ENCODE measurements around the gene LSM8.
"Not testable (repeated sequence)": the region's sequence is repeated elsewhere in the genome, so short reads cannot be mapped to it uniquely, and the experiment has no call there.

Gene LSM8

DNA sequence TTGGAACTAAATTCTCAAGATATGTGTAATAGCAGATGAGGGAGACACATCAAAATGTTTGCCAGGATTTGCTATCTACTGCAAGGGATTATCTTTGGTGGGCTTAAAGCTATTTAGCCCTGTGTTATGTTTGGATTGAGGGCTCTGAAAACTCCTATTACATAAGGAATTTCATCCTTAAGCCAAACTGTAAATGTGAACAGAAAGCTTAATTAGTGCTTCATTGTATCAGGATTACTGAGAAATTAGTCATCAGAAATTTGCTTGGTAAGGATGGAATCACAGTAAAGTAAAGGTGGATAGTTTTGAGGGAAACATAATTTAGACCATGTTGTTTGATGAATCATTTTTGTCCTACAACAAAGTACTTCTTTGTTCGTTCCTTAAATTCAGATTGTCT is 48.9 kb downstream of the LSM8 start:
- WGBS, 2 experiments = 94% methylated on average over 1 of the region's 1 CpG; no CpG with 5 or more reads in 1 of the 2 experiments
- Histone ChIP-seq H3K4me1 (ENCODE audit: control insufficient read depth, insufficient read depth, low read length) (no peaks in the 10 kb centered on the region), H3K27me3 (ENCODE audit: control insufficient read depth, insufficient read depth, low read length, poor library complexity, severe bottlenecking) (no peaks in the 10 kb centered on the region), H3K9me3 (ENCODE audit: control insufficient read depth, low read length) (no peaks in the 10 kb centered on the region), H3K36me3 (ENCODE audit: control insufficient read depth, insufficient read depth, low read length) (no peaks in the 10 kb centered on the region), H3K4me3 (ENCODE audit: insufficient read depth, low read depth, low read length) (no peak overlapping the region), H3K27ac (ENCODE audit: insufficient read depth, low read depth, low read length, poor library complexity, severe bottlenecking) (no peak overlapping the region)

DNA sequence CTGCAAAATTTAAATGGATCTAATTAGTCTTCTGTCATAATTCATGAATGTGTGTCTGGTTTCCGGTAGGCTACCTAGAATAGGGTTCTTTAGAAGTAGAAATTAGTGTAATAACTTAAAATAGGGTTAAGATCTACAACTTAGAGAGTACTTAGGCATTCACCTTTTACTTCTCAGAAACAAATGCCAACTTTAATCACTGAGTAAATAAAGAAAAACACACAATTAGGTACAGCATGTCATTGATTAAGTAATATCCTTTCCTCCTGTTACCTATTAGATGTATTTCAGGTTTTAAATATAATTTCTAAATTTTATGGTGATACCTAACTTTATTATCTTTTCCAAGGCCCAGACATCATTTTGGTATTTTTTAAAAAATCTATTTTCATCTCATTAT is 49.8 kb downstream of the LSM8 start:
- Histone ChIP-seq H3K4me3 (ENCODE audit: insufficient read depth, low read depth, low read length) (no peak overlapping the region), H3K4me1 (ENCODE audit: control insufficient read depth, insufficient read depth, low read length) (no peaks in the 10 kb centered on the region), H3K27me3 (ENCODE audit: control insufficient read depth, insufficient read depth, low read length, poor library complexity, severe bottlenecking) (no peaks in the 10 kb centered on the region), H3K36me3 (ENCODE audit: control insufficient read depth, insufficient read depth, low read length) (no peaks in the 10 kb centered on the region), H3K27ac (ENCODE audit: insufficient read depth, low read depth, low read length, poor library complexity, severe bottlenecking) (no peak overlapping the region), H3K9me3 (ENCODE audit: control insufficient read depth, low read length) (no peaks in the 10 kb centered on the region)
- 100% methylated on average over 1 of the region's 1 CpG for WGBS, 2 experiments

DNA sequence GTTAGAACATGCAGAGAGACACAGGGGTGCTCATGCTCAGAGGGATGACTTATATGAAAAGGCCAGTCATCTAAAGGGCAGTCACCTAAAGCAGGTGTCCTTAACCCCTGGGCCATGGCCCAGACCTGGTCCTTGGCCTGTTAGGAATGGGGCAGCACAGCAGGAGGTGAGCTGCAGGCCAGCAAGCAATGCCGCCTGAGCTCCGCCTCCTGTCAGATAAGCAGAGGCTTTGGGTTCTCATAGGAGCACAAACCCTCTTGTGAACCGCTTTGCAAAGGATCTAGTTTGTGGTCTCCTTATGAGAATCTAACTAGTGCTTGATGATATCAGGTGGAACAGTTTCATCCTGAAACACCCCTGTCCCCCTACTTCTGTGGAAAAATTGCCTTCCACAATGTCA is 55.0 kb downstream of the LSM8 start:
- no peaks in the 10 kb centered on the region for H3K4me1 ChIP-seq (ENCODE audit: control insufficient read depth, insufficient read depth, low read length)
- H3K36me3 ChIP-seq (ENCODE audit: control insufficient read depth, insufficient read depth, low read length) = no peaks in the 10 kb centered on the region
- 79 to 80% methylated on average over 3 of the region's 3 CpGs for whole genome bisulfite sequencing, 2 experiments
- H3K27me3 ChIP-seq (ENCODE audit: control insufficient read depth, insufficient read depth, low read length, poor library complexity, severe bottlenecking) = no peaks in the 10 kb centered on the region
- no peak overlapping the region for H3K4me3 ChIP-seq (ENCODE audit: insufficient read depth, low read depth, low read length)
- H3K9me3 ChIP-seq (ENCODE audit: control insufficient read depth, low read length) = no peaks in the 10 kb centered on the region
- H3K27ac ChIP-seq (ENCODE audit: insufficient read depth, low read depth, low read length, poor library complexity, severe bottlenecking) = no peak overlapping the region

DNA sequence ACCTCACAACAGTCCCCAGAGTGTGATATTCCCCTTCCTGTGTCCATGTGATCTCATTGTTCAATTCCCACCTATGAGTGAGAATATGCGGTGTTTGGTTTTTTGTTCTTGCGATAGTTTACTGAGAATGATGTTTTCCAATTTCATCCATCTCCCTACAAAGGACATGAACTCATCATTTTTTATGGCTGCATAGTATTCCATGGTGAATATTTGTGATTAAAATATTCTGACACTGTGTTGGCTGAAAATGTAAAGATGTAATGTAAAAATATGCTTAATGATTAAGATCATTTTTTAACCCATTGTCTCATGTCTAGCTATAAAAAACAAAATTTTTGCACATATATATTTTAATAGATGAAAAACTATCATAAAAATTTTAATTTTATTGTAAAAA is 56.4 kb downstream of the LSM8 start:
- WGBS, 2 experiments = no CpG with 5 or more reads among the region's 2 CpGs
- H3K27me3 ChIP-seq (ENCODE audit: control insufficient read depth, insufficient read depth, low read length, poor library complexity, severe bottlenecking); H3K36me3 ChIP-seq (ENCODE audit: control insufficient read depth, insufficient read depth, low read length); H3K9me3 ChIP-seq (ENCODE audit: control insufficient read depth, low read length); H3K4me3 ChIP-seq (ENCODE audit: insufficient read depth, low read depth, low read length); H3K27ac ChIP-seq (ENCODE audit: insufficient read depth, low read depth, low read length, poor library complexity, severe bottlenecking); H3K4me1 ChIP-seq (ENCODE audit: control insufficient read depth, insufficient read depth, low read length): not testable (repeated sequence)
